Occipital lobe (tissue), 2 donors: ENCODE results near the gene LRRTM4. TPM values are rescaled to one million over a fixed set of nuclear protein-coding genes. Genes with fewer than 3 reads are reported as not detected.
"Not testable (repeated sequence)": the region's sequence is repeated elsewhere in the genome, so short reads cannot be mapped to it uniquely, and the experiment has no call there.

Source experiments
- DNase-seq: peaks from one replicate; lab custom pipeline; 2025; lab: John Stamatoyannopoulos, UW
- total RNA-seq: library from RNA; depleted of rRNA; stranded (reverse); fragments of >200 nt; gene quantifications from one replicate; pipeline ENCODE4 v1.2.3, GENCODE V29; 2014

Gene LRRTM4
- total RNA-seq, 1 donor from 2014 or later = 106 TPM

DNA sequence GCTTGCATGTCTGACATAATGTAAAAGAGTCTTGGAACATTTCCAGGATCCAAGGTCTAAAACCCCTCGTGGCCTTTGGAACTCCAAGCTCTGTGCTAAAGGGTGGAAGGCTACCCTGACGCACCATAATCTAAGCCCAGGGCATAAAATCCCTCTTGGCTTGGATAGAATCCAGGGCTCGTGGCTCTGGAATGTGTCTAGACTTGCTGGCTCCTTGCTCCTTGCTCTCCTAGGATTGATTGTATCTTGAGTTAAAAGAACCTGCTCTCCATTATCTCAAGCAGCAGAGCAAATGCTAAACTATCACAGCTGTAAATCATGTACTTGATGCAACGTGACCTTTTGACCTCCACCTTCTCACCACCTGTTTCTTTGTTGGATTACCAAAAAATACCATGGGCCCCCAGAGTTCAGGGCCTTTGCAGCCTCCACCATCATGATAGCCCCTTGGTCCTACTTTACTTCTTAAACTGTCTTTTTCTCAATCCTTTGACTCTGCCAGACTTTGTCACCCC, 346.9 kb downstream of the LRRTM4 start:
- not testable (repeated sequence) for DNase-seq

DNA sequence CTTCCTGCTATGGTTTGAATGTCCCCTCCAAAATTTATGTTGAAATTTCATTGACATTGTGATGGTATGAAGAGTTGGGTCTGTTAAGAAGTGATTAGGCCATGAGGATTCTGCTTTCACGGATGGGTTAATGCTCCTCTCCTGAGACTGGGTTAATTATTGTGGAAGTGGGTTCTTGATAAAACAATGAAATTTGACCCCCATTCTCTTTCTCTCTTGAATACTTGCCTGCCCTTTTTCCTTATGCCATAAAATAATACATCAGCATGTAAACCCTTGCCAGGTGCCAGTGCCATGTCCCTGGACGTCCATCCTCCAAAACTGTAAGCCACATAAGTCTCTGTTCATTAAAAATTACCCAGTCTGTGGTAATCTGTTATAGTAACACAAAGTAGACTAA, 352.8 kb downstream of the LRRTM4 start:
- DNase-seq = no peak

DNA sequence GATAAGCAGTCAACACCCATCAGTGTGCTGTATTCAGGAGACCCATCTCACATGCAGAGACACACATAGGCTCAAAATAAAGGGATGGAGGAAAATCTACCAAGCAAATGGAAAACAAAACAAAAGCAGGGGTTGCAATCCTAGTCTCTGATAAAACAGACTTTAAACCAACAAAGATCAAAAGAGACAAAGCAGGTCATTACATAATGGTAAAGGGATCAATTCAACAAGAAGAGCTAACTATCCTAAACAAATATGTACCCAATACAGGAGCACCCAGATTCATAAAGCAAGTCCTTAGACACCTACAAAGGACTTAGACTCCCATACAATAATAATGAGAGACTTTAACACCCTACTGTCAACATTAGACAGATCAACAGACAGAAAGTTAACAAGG, 358.2 kb downstream of the LRRTM4 start:
- not testable (repeated sequence) for DNase-seq

DNA sequence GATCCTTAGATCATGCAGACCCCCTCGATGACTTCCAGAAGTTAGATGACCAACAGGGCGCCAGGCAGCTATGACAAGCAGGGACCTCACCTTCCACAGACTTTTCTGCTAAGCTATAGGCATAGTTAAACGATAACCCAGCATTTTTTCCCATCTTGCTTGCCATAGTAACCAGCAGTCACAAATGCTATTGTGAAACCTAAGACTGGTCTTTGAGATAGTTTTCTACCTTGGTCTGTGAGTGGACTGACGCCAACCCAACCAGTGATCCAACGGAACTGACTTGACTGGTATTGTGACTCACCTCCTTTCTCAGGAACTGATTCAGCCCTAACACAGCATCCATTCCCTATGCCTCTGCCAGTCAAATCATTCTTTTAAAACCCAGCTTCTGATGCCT, 361.2 kb downstream of the LRRTM4 start:
- DNase-seq = no peak

DNA sequence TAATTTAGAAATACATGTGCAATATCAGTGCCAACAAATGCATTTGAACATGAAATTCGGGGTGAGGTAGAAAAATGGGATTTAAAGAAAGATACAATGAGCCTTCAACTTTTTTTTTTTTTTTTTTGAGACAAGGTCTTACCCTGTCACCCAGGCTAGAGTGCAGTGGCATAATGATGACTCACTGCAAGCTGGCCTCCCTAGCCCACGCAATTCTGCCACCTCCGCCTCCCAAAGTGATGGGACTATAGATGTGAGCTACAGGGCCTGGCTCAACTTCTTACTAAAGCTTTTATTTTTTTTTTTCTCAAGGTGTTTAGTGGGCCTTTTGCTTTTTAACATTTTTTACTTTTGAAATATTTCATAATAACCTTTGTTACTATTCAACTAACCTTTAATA, 365.6 kb downstream of the LRRTM4 start:
- no peak for DNase-seq

DNA sequence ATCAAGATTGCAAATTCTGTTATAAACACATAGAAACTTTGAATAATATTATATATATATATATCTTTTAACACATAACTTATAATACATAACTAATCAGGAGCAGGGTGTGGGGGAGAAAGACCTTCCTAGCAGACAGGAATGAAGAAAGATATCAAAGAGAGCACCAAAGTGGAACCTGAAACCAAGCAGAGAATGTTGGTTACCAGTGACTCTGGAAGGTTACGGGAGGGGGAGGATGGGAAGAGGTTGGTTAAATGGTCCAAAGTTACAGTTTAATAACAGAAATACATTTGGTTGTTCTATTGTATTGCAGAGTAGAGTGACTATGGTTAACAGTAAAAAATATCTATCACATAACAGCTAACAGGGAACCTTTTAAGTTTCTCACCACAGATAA, 366.7 kb downstream of the LRRTM4 start:
- no peak for DNase-seq

DNA sequence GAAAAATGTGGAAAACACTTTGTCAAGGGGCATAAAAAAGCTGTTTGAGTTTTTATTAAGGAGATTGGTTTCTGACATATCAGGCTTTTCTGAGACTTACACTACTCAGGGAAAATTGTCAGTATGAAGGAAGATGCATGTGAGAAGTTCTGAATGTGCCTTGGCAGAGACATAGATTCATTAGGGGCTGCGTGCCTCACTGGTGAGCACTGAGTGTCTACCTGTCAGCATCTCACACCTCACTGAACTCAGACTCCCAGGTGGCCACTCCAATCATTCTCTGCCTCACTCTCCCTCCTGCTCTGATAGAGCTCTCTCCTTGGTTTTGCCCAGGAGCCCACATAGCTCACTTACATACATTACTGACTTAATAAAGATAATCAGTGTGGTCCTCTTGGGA, 372.6 kb downstream of the LRRTM4 start:
- no peak for DNase-seq

DNA sequence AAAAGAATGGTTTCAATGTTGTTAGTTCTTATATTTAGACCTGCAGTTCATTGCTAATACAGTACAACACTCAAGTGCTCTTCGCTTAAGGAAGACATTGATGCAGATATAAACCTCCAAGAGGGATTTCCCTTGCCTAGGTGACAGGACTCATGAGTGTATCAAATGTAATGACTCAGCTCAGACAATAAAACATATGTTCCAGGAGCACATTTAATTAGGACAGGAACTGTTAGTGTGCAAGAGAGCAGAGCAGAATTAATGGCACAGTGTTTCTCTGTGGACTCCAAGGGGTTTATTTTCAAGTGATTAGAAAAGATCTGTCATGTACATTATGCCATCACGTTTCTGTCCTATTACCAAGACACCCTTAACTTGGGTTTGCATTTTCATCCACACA, 375.0 kb downstream of the LRRTM4 start:
- DNase-seq = no peak

DNA sequence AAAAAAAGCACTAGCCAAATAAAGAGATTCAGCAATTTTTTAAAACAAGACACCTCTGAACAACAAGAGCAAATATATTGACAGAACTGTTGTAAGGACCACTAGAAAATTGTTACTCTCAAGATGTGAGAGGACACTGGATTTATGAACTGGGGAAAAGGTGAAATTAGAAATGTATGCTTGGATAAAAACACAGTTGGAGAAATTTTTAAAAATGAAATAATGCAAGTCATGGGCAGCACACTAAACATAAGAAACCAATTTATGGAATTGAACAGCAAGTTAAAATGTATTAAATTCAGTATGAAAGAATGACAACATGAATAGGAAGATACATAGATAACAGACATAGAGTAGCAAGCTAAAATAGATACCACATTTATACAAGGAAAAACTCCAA, 377.4 kb downstream of the LRRTM4 start:
- DNase-seq = no peak

DNA sequence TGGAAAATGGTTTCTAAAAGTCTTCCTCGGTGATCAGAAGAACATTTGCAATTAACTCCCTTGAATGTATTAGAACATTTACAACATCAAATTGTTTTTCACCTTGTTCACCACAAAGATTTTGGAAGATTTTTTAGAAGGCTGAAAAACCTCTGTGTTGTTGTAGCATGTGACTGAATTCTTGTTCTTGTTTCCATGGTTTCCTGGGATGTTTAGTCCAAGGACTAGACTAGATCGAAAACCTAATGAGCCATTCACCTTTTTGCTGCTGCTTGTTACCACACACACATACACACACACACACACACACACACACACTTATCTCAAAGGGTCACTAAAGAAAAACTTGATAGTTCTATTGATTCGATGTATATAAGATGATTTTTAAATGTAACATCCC, 380.0 kb downstream of the LRRTM4 start:
- DNase-seq = no peak

DNA sequence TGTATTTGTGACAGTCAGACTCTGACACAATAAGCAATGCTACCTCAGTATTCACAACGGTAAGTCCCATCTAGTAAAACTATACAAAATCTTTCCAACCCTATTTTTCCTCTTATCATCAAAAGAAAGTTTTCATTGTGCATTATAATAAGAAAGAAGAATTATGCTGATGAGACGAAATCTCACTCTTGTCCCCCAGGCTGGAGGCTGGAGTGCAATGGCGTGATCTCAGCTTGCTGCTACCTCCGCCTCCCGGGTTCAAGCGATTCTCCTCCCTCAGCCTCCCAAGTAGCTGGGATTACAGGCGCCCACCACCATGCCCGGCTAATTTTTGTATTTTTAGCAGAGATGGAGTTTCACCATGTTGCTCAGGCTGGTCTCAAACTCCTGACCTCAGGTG, 393.7 kb downstream of the LRRTM4 start:
- DNase-seq = not testable (repeated sequence)

DNA sequence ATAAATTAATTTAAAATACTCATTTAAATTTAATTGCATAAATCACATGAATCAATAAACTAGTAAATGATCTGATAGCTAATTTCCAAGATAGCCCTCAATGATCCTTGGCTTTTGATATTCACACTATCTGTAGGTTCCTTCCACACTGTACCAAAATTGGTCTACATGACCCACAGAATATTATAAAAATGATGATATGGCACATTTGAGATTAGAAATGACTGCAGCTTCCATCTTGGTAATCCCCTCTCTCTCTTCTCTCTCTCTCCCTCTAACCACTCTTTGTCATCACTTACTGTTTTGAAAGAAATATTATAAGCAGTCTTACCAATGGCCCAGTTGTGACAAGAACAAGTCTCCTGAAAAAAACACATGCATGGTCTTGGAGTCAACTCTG, 394.8 kb downstream of the LRRTM4 start:
- no peak for DNase-seq

DNA sequence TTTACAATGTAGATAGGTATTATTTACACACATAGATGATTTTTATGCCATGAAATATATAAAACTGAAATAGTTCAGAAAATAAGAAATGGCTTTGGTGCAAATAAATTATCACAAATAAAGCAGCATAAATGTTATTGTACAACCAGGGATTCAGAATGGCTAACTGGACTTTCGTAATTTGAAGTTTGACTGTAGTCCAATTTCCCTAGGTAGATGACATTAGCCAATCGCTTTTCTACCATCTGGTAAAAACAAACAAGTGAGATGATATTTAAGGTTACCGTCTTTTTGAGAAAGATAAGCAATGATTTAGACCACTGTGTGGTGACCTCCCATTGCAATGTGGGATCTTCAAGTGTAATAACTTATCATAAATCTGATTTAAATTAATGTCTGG, 400.7 kb downstream of the LRRTM4 start:
- DNase-seq = no peak

DNA sequence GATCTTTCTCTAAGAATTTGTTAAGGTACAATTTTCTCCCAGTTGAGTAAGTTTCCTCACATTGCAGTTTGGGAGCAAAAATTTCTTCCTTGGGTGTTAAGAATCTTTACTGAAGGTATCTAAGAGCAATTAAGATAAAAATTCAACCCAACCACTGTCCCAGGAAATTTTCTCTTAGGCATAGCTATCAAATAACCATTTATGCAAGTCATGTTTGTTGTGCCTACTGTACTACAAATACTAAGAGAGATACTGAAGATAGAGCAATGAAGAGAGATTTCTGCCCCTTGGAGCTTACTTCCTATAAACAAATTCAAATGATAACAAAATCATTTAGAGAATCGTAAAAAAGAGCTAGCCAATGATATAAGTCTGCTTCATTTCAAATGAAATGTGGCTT, 402.8 kb downstream of the LRRTM4 start:
- DNase-seq = no peak

DNA sequence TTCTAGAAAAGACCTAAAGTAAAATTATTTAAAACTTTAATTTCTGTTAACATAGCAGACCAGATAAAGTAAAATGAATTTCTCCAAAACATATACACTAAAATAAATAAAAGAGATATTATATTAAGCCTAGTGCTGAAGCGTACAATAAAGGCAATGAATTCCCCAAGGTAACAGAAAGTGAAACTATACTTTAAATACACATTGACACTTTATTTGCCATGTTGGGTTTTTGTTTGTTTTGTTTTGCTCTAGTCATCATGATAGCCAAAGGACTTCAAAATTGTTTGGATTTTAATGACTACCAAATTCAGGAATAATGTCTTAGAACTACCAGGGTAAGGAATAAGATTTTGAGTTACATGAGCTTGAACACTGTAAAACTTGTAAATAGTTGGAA, 413.3 kb downstream of the LRRTM4 start:
- DNase-seq = no peak

DNA sequence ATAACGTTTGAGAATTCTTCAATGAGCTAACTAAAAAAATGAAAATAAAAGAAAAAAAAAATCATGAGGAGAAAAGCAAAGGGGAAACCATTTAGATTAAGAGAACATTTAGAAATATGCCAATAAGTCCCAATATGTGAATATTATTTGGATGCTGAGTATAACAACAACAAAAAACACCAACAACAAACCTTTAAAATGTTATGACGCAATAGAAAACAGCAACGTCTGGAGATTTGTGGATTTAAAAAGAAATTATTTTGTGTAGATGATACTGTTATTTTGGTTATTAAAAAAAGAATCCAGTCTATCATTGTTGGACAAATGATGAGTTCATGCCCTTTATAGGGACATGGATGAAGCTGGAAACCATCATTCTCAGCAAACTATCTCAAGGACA, 417.2 kb downstream of the LRRTM4 start:
- DNase-seq = no peak

DNA sequence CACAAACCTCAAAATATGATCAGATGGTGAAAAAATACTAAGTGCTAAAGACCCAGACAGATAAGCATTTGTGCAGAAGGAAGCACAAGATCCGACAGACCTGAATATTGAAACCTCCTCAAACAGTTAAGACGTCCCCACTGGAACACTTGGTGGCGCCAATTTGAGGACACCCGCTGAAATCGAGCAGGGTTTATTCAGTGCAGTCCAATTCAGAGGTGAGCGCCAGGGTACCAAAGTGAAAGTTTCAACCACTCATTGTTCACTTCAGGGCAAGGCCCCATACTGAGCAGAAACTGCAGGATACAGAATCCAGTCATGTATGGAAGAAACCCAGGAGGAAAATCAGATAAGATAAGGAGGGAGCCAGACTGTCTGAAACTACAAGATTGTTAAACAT, 417.6 kb downstream of the LRRTM4 start:
- DNase-seq = no peak

DNA sequence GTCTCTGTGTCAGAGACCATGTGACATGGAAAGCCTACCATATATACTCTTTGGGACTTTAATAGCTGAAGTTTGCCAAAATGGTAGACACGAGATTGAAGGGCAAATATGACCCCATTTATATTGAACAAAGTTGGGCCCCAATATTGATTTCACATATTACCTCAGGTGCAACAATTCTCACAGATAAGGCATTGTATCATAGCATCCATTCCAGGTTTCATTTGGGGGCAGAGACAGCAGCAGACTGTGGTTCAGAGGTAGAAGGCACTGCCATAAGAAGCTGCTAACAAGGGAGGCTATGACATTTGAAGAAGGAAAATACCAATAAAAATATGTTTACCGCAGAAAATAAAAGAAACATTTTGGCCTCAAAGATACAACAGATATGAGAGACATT, 419.2 kb downstream of the LRRTM4 start:
- DNase-seq = no peak

DNA sequence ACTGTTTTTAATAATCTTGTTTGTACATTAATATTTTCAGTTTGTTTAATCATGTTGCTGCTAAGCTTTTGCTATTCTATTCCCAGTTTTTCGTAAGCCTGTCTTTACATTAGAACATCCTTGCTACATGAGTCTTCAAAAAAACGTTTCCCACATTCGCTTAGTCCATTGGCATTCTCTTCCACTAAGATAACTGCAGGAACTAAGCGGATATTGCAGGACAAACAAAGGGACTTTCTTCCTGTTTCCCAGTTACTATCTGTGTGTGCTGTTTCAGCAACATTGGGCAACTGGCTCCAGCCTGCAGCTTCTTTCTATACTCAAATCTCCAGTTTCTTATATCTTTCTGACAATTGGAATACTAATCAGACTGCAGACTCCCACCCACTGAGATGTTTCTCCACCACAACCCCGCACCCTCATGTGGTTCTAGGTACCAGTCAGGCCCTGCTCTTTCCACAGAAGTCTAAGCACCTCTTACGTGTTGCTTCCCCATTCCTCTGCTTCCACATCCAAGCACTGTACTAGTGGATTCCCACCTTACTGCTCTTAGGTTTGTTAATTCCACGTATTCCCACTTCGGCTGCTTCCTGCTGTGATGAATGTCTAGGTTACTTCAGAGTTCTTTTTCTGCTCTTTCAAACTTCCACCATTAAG, 420.3 kb downstream of the LRRTM4 start:
- no peak for DNase-seq

DNA sequence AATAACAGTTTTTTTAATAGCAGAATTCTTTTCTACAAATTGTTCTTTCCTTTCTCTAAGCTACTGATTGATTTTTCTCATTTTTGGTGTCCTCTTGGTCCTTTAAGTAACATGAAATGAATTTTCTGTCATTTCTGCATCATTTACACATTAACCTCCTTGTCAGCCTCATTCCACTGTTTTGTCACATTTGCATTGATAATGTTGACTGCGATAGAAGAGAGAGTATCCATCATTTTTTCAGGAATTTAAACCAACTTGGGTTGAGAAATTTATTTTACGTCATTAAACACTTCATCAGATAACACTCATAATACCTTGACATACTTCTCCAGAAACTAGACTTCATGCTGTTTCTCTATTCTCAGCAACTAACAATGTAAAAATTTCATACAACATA, 422.2 kb downstream of the LRRTM4 start:
- no peak for DNase-seq

DNA sequence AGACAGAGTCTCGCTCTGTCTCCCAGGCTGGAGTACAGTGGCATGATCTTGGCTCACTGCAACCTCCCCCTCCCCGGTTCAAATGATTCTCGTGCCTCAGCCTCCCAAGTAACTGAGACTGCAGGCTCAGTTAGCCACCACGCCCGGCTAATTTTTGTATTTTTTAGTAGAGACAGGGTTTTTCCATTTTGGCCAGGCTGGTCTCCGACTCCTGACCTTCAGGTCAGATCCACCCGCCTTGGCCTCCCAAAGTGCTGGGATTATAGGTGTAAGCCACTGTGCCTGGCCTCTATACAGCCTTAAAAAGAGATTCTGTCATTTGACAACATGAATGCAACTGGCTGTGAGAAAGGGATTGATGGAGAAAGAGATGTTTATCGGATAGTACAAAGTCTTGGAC, 426.7 kb downstream of the LRRTM4 start:
- DNase-seq = not testable (repeated sequence)

DNA sequence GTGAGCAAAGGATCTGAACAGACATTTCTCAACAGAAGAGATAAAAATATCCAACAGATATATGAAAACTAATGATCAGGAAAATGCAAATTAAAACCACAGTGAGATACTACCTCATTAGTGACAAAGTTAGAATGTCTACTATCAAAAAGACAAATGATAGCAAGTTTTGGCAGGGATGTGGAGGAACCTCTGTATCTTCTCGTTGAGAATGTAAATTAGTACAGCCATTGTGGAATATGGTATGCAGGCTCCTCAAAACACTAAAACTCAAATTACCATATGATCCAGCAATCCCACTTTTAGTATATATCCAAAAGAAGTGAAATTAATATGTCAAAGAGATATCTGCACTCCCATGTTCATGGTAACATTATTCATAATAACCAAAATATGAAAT, 427.1 kb downstream of the LRRTM4 start:
- no peak for DNase-seq

DNA sequence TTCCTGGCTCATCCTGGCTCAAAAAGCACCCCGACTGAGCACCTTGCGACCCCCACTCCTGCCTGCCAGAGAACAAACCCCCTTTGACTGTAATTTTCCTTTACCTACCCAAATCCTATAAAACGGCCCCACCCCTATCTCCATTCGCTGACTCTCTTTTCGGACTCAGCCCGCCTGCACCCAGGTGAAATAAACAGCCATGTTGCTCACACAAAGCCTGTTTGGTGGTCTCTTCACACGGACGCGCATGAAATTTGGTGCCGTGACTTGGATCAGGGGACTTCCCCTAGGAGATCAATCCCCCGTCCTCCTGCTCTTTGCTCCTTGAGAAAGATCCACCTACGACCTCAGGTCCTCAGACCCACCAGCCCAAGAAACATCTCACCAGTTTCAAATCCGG, 433.8 kb downstream of the LRRTM4 start:
- DNase-seq = not testable (repeated sequence)

DNA sequence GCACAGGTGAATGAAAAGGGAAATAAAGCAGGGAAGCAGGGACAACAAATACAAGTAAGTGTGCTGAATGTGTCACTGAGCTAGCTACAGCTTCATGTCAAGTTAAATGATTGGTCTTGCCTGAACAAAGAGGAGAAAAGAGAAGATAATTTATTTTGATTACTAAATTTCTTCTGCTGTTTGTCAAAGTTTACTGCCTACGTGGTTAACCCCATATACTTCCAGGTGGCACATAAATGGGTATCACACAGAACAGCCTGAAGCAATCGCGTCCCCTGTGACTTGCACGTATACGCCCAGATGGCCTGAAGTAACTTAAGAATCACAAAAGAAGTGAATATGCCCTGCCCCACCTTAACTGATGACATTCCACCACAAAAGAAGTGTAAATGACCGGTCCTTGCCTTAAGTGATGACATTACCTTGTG, 434.2 kb downstream of the LRRTM4 start:
- no peak for DNase-seq
